HEK293 (cell line): ENCODE measurements around the gene UHRF1.

Experiments
- BCL11A ChIP-seq: fragments of 450-650 bp; formaldehyde crosslinking; IDR thresholded peaks from 2 replicates; pipeline ENCODE4 v1.5.1; 2016; ENCODE audit warnings: low read depth, missing biosample characterization, missing genetic modification characterization
- GLI2 ChIP-seq: fragments of 450-650 bp; formaldehyde crosslinking; IDR thresholded peaks from 2 replicates; pipeline ENCODE4; 2017; ENCODE audit warnings: missing biosample characterization, missing genetic modification characterization, low read depth, borderline replicate concordance
- IKZF3 ChIP-seq: fragments of 450-650 bp; IDR thresholded peaks from 2 replicates; pipeline ENCODE4 v1.5.0; 2018; ENCODE audit warnings: missing biosample characterization, mild to moderate bottlenecking, missing genetic modification characterization, moderate library complexity
- PATZ1 ChIP-seq: fragments of 450-650 bp; formaldehyde crosslinking; IDR thresholded peaks from 2 replicates; pipeline ENCODE4 v1.5.1; 2016; ENCODE audit warnings: missing biosample characterization, missing genetic modification characterization
- PRDM10 ChIP-seq: fragments of 450-650 bp; formaldehyde crosslinking; IDR thresholded peaks from 2 replicates; pipeline ENCODE4 v1.5.1; 2016; ENCODE audit warnings: missing biosample characterization, missing genetic modification characterization
- RBAK ChIP-seq: fragments of 450-650 bp; formaldehyde crosslinking; IDR thresholded peaks from 2 replicates; pipeline ENCODE4 v1.5.1; 2016; ENCODE audit warnings: missing biosample characterization, missing genetic modification characterization
- SCRT1 ChIP-seq: fragments of 450-650 bp; formaldehyde crosslinking; IDR thresholded peaks from 2 replicates; pipeline ENCODE4 v1.5.1; 2016; ENCODE audit warnings: missing biosample characterization, missing genetic modification characterization, borderline replicate concordance
- SETDB1 ChIP-seq: IDR thresholded peaks from one replicate; pipeline ENCODE4 v1.6.1; 2017; ENCODE audit warnings: mild to moderate bottlenecking, low read length, moderate library complexity, mixed read lengths; ENCODE audit not compliant: insufficient read length
- SP3 ChIP-seq: fragments of 450-650 bp; formaldehyde crosslinking; IDR thresholded peaks from 2 replicates; pipeline ENCODE4 v1.5.1; 2016; ENCODE audit warnings: missing biosample characterization, missing genetic modification characterization
- ZBTB10 ChIP-seq: fragments of 450-650 bp; formaldehyde crosslinking; IDR thresholded peaks from 2 replicates; pipeline ENCODE4 v1.5.1; 2016; ENCODE audit warnings: missing biosample characterization, missing genetic modification characterization
- ZBTB20 ChIP-seq: fragments of 450-650 bp; formaldehyde crosslinking; IDR thresholded peaks from 2 replicates; pipeline ENCODE4 v1.5.1; 2016; ENCODE audit warnings: missing biosample characterization, missing genetic modification characterization
- ZBTB26 ChIP-seq: fragments of 450-650 bp; formaldehyde crosslinking; optimal IDR thresholded peaks from 2 replicates; pipeline ENCODE3; 2016; ENCODE audit warnings: missing biosample characterization, mild to moderate bottlenecking, missing genetic modification characterization
- ZBTB49 ChIP-seq: fragments of 450-650 bp; formaldehyde crosslinking; IDR thresholded peaks from 2 replicates; pipeline ENCODE4 v1.5.1; 2016; ENCODE audit warnings: missing biosample characterization, missing genetic modification characterization, low read depth
- ZNF155 ChIP-seq: fragments of 450-650 bp; formaldehyde crosslinking; IDR thresholded peaks from 2 replicates; pipeline ENCODE4 v1.5.1; 2016; ENCODE audit warnings: missing biosample characterization, missing genetic modification characterization
- ZNF23 ChIP-seq: fragments of 450-650 bp; formaldehyde crosslinking; IDR thresholded peaks from 2 replicates; pipeline ENCODE4 v1.5.1; 2016; ENCODE audit warnings: missing biosample characterization, missing genetic modification characterization, borderline replicate concordance
- ZNF239 ChIP-seq: fragments of 450-650 bp; formaldehyde crosslinking; IDR thresholded peaks from 2 replicates; pipeline ENCODE4 v1.5.1; 2016; ENCODE audit warnings: missing biosample characterization, missing genetic modification characterization
- ZNF335 ChIP-seq: fragments of 450-650 bp; formaldehyde crosslinking; conservative IDR thresholded peaks from 2 replicates; pipeline ENCODE4 v1.5.1; 2016; ENCODE audit warnings: missing biosample characterization, missing genetic modification characterization
- ZNF404 ChIP-seq: fragments of 450-650 bp; formaldehyde crosslinking; IDR thresholded peaks from 2 replicates; pipeline ENCODE4 v1.5.1; 2017; ENCODE audit warnings: missing biosample characterization, missing genetic modification characterization
- ZNF426 ChIP-seq: fragments of 450-650 bp; formaldehyde crosslinking; IDR thresholded peaks from 2 replicates; pipeline ENCODE4 v1.5.1; 2017; ENCODE audit warnings: missing biosample characterization, missing genetic modification characterization, mild to moderate bottlenecking, inconsistent platforms, moderate library complexity
- ZNF561 ChIP-seq: fragments of 450-650 bp; IDR thresholded peaks from 2 replicates; pipeline ENCODE4 v1.5.1; 2018; ENCODE audit warnings: missing biosample characterization, missing genetic modification characterization, borderline replicate concordance
- ZNF571 ChIP-seq: fragments of 450-650 bp; formaldehyde crosslinking; IDR thresholded peaks from 2 replicates; pipeline ENCODE4 v1.5.0; 2017; ENCODE audit warnings: missing biosample characterization, missing genetic modification characterization
- ZNF580 ChIP-seq: fragments of 450-650 bp; formaldehyde crosslinking; IDR thresholded peaks from 2 replicates; pipeline ENCODE4 v1.5.1; 2016; ENCODE audit warnings: missing biosample characterization, missing genetic modification characterization
- ZNF639 ChIP-seq: fragments of 450-650 bp; formaldehyde crosslinking; IDR thresholded peaks from 2 replicates; pipeline ENCODE4 v1.5.1; 2016; ENCODE audit warnings: missing biosample characterization, missing genetic modification characterization

UHRF1 gene

GRCh38 chr19:4969772-4970531, 60.7 kb downstream of the UHRF1 start (continued):
- TF ChIP-seq ZNF561 (tag by site-specific recombination) (no peak), ZBTB10 (tag by site-specific recombination) (no peak), SETDB1 (no peak), SP3 (tag by site-specific recombination) (no peak), ZNF23 (tag by site-specific recombination) (no peak), ZNF335 (tag by site-specific recombination) (peak; percentile 79), ZNF155 (tag by site-specific recombination) (no peak), ZNF639 (tag by site-specific recombination) (no peak), ZNF580 (tag by site-specific recombination) (no peak), IKZF3 (tag by site-specific recombination) (no peak), BCL11A (no peak), ZNF426 (tag by site-specific recombination) (no peak), PRDM10 (tag by site-specific recombination) (peak; percentile 82), GLI2 (tag by site-specific recombination) (no peak), ZBTB49 (tag by site-specific recombination) (no peak), RBAK (no peak), ZBTB26 (tag by site-specific recombination) (no peak), SCRT1 (tag by site-specific recombination) (no peak), PATZ1 (tag by site-specific recombination) (peak; percentile 76), ZNF239 (no peak), ZNF571 (tag by site-specific recombination) (no peak), ZNF404 (tag by site-specific recombination) (no peak), ZBTB20 (tag by site-specific recombination) (peak; percentile 73)
